Thyroid gland (tissue), 4 donors: Measurements from ENCODE around the gene PRELID3B. TPM values are rescaled to one million over a fixed set of nuclear protein-coding genes. Genes with fewer than 3 reads are reported as not detected.

Experiments used
- DNase-seq, 2 donors: peaks; one replicate each; pipeline ENCODE4 v3.0.0-alpha.2; 2019
- H3K27ac ChIP-seq, 3 donors: fragments of 200-600 bp; sonication (generic); 1 replicate in 2 of 3; 2 replicates in 1 of 3; pipeline ENCODE4 v1.5.1; 2016 to 2019; ENCODE audit warnings: mild to moderate bottlenecking in 1 of 3, moderate library complexity in 1 of 3
- H3K27me3 ChIP-seq: fragments of 200-600 bp; sonication (generic); one replicate; pipeline ENCODE4 v1.5.1; 2019
- H3K36me3 ChIP-seq, 2 donors: fragments of 200-600 bp; sonication (generic); one replicate each; pipeline ENCODE4 v1.5.1; 2016 to 2019
- H3K4me1 ChIP-seq, 2 donors: fragments of 200-600 bp; sonication (generic); one replicate each; pipeline ENCODE4 v1.5.1; 2017 to 2019
- H3K4me3 ChIP-seq, 3 donors: fragments of 200-600 bp; sonication (generic); replicated peaks in 1 of 3; 1 replicate in 2 of 3; 2 replicates in 1 of 3; pipeline ENCODE4 v1.5.1; 2016; ENCODE audit warnings: mild to moderate bottlenecking in 1 of 3
- H3K9me3 ChIP-seq: fragments of 200-600 bp; sonication (generic); one replicate; pipeline ENCODE4 v1.5.1; 2017
- CTCF ChIP-seq, 6 experiments: fragments of 200-600 bp in 3 of 6; fragments of 450-650 bp in 3 of 6; sonication (generic) in 3 of 6; IDR thresholded peaks; one replicate each; pipeline ENCODE4 v1.5.1; 2016 to 2019; ENCODE audit warnings: antibody characterized with exemption in 6 of 6, mild to moderate bottlenecking in 2 of 6, inconsistent platforms in 1 of 6, moderate library complexity in 1 of 6
- POLR2A ChIP-seq, 2 donors: fragments of 450-650 bp; IDR thresholded peaks; one replicate each; pipeline ENCODE4 v1.6.1; 2017; ENCODE audit warnings: antibody characterized with exemption in 2 of 2, mild to moderate bottlenecking in 2 of 2, moderate library complexity in 1 of 2
- WGBS, 2 donors: methylation state at CpG; one replicate each; pipeline ENCODE4 v1.1.5; 2017; 5-methylcytosine and 5-hydroxymethylcytosine counted together
- intact Hi-C: fragments of 100-400 bp; cut with DNase I; formaldehyde crosslinking; loops from one replicate; pipeline ENCODE4 v1.15.1; 2023
- total RNA-seq, 4 donors: library from RNA; depleted of rRNA; stranded (reverse); fragments of >200 nt; gene quantifications; one replicate each; pipeline ENCODE4 v1.2.3, GENCODE V29; 2016

The PRELID3B gene
- total RNA-seq, 4 donors from 2014 or later, result 74.4 to 112 (median 85.6) TPM

- Histone ChIP-seq H3K36me3 (no peaks in the 10 kb centered on the region), H3K4me1 (no peaks in the 10 kb centered on the region), H3K4me3 (no peak overlapping the region), H3K9me3 (no peaks in the 10 kb centered on the region), H3K27ac (no peak overlapping the region), H3K27me3 (no peaks in the 10 kb centered on the region)
- WGBS, 2 donors, result 84 to 88% methylated on average over 6 of the region's 6 CpGs
- no peak for DNase-seq
- intact Hi-C loops, result no loop called here
- no peak for TF ChIP-seq POLR2A (IDR thresholded peaks at IDR 0.05)
- TF ChIP-seq CTCF (IDR thresholded peaks at IDR 0.05), result no peak
Observed at GRCh38 chr20:59051666-59052185, 9.1 kb upstream of the PRELID3B start.

GRCh38 chr20:59050437-59050836, 7.9 kb upstream of the PRELID3B start:
- intact Hi-C loops, result no loop called here
- H3K27me3 ChIP-seq, result no peaks in the 10 kb centered on the region
- 80 to 86% methylated on average over 1 of the region's 1 CpG for WGBS, 2 donors

GRCh38 chr20:59048681-59049030, 6.1 kb upstream of the PRELID3B start:
- intact Hi-C loops, result no loop called here
- TF ChIP-seq POLR2A (IDR thresholded peaks at IDR 0.05) (no peak), CTCF (IDR thresholded peaks at IDR 0.05) (no peak)
- WGBS, 2 donors, result 77% methylated on average over 2 of the region's 2 CpGs
- H3K4me1 ChIP-seq, result peaks cover 18% of the 10 kb centered on the region in 2 donors
- H3K4me3 ChIP-seq, result no peak overlapping the region
- H3K9me3 ChIP-seq, result no peaks in the 10 kb centered on the region
- no peak for DNase-seq
- H3K36me3 ChIP-seq, result no peaks in the 10 kb centered on the region
- no peak overlapping the region for H3K27ac ChIP-seq
- H3K27me3 ChIP-seq, result no peaks in the 10 kb centered on the region

More at GRCh38 chr20:59050437-59050836, 7.9 kb upstream of the PRELID3B start:
- Histone ChIP-seq H3K4me3 (no peak overlapping the region), H3K9me3 (no peaks in the 10 kb centered on the region), H3K36me3 (no peaks in the 10 kb centered on the region), H3K27ac (no peak overlapping the region), H3K4me1 (peaks cover 2 to 3% of the 10 kb centered on the region in 2 donors)
- no peak for DNase-seq
- TF ChIP-seq POLR2A (IDR thresholded peaks at IDR 0.05) (no peak), CTCF (IDR thresholded peaks at IDR 0.05) (no peak)

GRCh38 chr20:59047938-59048680, 5.5 kb upstream of the PRELID3B start:
- H3K9me3 ChIP-seq, result no peaks in the 10 kb centered on the region
- H3K27me3 ChIP-seq, result no peaks in the 10 kb centered on the region
- intact Hi-C loops, result no loop called here
- no peak overlapping the region for H3K27ac ChIP-seq
- no peak for DNase-seq
- H3K4me3 ChIP-seq, result no peak overlapping the region
- TF ChIP-seq CTCF (IDR thresholded peaks at IDR 0.05) (no peak), POLR2A (IDR thresholded peaks at IDR 0.05) (no peak)
- WGBS, 2 donors, result 86 to 91% methylated on average over 5 of the region's 5 CpGs
- H3K4me1 ChIP-seq, result peaks cover 23% of the 10 kb centered on the region in 2 donors
- no peaks in the 10 kb centered on the region for H3K36me3 ChIP-seq

GRCh38 chr20:59046862-59047261, 4.3 kb upstream of the PRELID3B start:
- intact Hi-C loops, result no loop called here
- Histone ChIP-seq H3K9me3 (no peaks in the 10 kb centered on the region), H3K27ac (no peak overlapping the region), H3K36me3 (no peaks in the 10 kb centered on the region), H3K27me3 (no peaks in the 10 kb centered on the region), H3K4me3 (no peak overlapping the region), H3K4me1 (peaks cover 26% of the 10 kb centered on the region in 2 donors)
- no peak for DNase-seq
- TF ChIP-seq CTCF (IDR thresholded peaks at IDR 0.05), result no peak
- no peak for TF ChIP-seq POLR2A (IDR thresholded peaks at IDR 0.05)
- 96 to 97% methylated on average over 3 of the region's 3 CpGs for WGBS, 2 donors
